ENCODE measurements around the gene RPL13.
"Not testable (repeated sequence)": the region's sequence is repeated elsewhere in the genome, so short reads cannot be mapped to it uniquely, and the experiment has no call there.

Gene RPL13

DNA sequence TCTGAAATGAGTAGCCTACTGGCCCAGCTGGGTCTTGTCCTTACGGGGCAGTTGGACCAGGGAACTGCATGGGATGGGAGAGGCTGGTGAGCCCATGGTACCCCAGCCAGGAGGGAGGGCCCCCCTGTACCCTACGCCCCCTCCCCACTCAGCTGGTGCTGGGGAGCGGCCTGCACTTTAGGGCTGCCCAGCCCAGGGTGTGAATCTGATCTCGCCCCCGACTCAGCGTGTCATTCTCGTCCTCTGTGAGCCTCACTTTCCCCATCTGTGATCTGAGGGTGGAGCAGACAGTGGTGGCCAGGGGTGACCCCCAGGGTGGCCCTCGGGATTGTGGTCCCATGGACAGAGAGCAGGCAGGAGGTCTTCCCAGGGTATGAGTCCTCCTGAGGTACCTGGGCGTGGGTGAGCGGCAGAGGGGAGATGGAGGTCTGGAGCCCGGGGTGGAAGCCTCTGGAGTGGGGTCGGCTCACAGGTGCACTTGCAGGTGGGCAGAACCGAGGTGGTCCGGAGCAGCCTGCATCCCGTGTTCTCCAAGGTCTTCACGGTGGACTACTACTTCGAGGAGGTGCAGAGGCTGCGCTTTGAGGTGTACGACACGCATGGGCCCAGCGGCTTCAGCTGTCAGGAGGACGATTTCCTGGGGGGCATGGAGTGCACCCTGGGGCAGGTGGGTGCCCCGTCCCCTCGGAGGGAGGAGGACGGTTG is 16.7 kb downstream of the RPL13 start:
- no peak for DNase-seq (ENCODE audit: low spot score)

DNA sequence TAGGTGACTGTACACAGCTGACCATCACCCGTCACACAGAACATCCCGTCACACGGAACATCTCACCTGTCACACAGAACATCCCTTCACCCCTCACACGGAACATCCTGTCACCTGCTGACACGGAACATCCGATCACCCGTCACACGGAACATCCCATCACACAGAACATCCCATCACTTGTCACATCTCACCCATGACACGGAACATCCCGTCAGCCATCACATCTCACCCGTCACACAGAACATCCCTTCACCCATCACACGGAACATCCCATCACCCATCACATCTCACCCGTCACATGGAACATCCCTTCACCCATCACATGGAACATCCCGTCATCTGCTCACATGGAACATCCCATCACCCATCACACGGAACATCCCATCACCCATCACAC is 18.9 kb downstream of the RPL13 start:
- no peak for DNase-seq (ENCODE audit: low spot score)

DNA sequence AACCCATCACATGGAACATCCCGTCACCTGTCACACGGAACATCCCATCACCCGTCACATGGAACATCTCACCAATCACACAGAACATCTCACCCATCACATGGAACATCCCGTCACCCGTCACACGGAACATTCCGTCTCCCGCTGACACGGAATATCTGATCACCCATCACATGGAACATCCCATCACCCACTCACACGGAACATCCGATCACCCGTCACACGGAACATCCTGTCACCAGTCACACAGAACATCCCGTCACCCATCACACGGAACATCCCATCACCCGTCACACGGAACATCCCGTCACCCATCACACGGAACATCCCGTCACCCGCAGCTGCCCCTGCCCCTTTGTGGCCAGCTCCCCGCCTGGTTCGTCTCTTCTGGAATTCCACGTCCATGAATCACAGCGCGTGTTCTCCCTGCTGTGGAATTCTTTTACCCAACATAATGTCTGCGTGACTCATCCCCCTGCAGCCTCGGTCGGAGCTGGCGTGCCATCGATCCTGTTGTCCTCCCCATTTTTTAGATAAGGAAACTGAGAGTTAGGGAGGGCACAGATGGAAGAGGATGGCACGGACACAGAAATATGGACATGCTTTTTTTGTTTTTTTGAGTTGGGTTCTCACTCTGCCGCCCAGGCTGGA is 20.7 kb downstream of the RPL13 start:
- DNase-seq (ENCODE audit: low spot score) = no peak

DNA sequence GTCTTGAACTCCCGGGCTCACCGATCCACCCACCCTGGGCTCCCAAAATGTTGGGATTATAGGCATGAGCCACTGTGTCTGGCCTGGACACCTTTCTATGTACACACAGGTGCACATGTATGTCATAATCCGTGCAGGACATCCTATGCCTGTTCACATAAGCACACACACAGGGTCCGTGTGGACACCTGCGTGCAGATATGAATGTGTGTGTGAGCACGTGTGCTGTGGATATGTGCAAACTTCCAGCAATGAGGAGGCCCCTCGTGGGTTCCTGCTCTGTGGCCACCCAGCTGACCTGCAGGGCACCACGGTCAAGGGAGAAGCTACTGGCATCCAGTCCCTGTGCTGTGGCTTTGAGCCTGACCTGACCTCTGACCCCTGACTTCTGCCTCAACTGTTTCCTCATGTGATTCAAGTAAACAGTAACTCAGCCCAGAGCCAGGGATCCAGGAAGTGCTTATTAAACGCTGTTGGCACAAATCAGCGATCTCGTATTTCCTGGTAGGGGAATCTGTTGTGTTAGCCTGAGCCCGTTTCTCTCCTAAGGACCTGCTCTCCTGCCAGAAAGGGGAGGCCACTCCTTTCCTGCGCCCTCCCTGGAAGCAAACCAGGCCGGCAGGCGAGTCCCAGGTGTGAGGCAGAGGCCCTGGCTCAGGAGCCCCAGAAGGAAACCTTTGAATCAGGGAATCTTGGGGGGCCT is 21.5 kb downstream of the RPL13 start:
- no peak for DNase-seq (ENCODE audit: low spot score)

DNA sequence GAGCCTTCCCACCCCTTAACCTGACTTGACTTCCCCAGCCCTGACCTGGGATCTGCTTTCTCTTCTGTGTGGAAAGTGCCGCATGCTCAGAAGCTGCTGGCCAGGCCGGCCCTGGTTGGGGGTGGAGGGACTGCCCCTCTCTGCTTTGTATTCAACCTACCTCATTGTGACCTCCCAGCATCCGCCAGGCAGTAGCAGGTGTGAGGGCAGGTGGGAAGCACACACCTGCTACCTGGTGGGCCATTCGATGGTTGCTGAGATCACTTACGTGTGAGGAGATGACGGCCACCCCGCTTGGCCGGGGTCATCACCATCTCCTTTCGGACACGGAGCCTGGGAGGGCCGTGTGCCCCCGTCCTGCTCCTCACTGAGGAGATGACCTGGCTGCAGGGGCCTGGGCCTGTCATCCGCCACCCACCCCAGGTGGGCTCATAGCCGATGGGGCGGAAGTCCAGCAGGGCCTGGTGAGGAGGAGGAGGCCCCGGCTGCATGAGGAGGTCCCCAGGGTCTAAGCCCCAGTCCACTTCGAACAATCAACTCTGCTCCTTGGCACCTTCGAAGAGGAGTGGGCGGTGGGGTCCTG is 22.2 kb downstream of the RPL13 start:
- DNase-seq (ENCODE audit: low spot score) = no peak

DNA sequence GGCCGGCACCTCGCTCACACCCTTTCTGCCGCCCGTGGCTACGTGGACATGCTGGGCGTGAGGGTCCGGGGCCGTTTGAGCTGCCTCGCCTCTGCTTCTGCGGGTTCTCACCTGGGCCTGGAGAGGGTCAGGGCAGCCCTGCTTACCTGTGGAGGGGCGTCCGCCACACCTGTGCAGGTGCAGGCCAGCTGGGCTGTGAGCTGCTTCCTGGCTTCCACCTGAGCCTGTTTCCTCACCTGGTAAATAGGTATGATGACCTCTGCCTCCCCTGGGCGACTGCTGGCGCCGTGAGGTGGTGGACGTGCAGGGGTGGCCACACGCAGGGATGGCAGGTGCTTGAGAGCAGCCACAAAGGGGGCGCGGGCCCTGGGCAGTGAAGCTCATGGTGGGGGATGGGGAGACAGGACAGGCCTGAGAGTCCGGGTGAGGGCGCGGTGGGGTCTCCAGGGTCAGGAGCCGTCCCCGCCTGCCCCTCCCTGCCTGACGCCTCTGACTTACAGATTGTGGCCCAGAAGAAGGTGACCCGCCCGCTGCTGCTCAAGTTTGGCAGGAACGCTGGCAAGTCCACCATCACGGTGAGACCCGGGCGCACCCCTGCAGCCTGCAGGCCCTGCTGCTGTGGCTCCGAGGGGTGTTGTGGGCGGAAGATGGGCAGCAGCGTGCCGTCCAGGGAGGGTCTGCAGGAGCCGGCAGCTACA is 22.9 kb downstream of the RPL13 start:
- no peak for DNase-seq (ENCODE audit: low spot score)

DNA sequence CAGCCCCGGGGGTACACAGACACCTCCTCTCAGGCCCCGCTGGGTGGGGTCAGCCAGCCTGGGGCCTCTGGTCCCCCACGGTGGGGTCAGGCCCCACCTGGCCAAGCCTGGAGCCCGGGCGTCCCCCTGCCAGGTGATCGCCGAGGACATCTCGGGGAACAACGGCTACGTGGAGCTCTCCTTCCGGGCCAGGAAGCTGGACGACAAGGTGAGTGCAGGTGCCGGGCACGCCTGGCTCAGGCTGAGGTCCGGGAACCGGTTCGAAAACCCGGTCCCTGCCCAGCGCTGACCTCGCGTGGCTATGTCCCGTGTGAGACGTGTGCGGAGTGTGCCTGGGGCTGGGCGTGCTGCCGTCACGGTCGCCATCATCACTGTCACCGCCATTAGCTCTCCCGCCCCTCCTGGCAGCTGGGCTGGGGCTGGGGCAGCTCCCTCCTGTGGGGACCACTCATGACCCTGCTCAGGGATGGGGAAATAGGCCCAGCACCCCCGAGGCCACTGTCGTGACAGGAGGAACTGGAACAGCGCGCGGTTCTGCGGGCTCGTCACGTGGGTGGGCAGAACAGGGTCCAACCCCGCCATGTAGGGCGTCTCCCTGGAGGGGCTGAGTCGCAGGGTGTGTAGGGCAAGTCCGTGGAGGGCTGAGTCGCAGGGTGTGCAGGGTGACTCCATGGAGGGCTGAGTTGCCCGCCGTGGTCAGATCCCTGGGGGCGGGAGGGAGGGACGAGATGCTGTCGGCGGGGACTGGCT is 23.6 kb downstream of the RPL13 start:
- no peak for DNase-seq (ENCODE audit: low spot score)

DNA sequence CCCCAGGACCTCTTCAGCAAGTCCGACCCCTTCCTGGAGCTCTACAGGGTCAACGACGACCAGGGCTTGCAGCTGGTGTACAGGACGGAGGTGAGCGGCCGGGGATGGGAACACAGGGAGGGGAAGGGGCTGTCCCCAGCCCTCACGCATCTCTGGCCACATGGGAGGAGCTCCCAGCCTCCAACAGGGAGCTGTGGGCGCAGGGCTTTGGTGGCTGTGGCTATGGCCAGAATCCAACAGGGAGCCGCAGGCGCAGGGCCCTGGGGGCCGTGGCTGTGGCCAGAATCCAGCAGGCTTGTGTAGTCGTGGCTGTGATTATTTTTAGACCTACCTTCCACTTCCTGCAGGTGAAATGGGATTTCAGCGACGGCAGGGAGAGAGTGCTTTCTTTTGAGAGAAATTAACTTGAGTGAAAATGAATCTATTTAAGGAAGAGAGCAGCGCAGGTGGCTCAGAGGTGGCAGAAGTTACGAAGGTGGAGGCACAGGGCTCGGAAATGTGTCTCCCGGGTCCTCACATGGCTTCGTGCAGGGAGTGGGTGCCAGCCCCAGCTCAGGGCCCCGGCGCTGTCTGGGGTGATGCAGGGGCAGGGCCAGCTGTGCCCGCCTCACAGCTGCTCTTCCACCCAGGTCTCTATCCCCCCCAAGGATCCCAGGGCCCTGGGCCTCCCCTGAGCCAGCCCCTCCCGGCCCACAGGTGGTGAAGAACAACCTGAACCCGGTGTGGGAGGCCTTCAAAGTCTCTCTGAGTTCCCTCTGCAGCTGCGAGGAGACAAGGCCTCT is 24.5 kb downstream of the RPL13 start:
- no peak for DNase-seq (ENCODE audit: low spot score)

DNA sequence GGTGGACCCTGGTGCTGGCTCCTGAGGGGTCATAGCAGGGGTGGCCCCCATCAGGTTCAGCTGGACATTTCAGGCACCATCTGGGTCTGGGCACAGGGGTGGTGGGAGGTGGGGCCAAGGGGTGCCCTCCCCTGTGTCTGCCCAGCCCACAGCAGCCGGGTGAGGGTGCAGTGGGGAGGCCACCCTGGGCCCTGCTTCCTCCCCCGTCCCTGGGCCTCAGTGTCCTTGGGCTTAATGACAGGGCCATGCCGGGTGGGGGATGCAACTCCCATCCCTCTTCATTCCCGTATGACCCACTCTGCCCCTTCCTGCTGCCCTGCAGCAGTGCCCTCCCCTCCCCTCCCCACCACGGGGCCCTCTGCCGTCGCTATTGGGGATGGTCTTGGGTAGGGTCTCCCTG is 25.7 kb downstream of the RPL13 start:
- DNase-seq (ENCODE audit: low spot score) = no peak

DNA sequence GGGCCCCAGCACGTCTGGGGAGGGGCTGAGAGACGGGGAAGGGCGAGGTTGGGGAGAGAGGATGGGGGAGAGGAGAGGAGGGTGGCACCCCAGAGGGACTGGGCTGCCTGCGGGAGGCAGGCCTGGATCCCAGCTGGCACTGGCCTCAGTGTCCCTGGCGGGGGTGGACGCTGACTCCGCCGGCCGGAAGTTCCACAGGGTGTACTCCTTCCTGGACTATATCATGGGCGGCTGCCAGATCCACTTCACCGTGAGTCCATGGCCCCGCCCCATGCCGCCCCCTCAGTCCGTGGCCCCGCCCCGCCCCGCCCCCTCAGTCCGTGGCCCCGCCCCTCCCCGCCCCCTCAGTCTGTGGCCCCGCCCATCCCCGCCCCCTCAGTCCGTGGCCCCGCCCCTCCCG is 26.4 kb downstream of the RPL13 start:
- no peak for DNase-seq (ENCODE audit: low spot score)

DNA sequence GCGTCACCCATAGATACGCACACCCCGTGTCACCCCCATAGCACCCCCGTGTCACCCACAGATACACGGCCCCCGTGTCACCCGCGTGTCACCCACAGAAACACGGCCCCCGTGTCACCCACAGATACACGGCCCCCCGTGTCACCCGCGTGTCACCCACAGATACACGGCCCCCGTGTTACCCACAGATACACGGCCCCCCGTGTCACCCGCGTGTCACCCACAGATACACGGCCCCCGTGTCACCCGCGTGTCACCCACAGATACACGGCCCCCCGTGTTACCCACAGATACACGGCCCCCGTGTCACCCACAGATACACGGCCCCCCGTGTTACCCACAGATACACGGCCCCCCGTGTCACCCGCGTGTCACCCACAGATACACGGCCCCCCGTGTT is 27.2 kb downstream of the RPL13 start:
- not testable (repeated sequence) for DNase-seq (ENCODE audit: low spot score)

DNA sequence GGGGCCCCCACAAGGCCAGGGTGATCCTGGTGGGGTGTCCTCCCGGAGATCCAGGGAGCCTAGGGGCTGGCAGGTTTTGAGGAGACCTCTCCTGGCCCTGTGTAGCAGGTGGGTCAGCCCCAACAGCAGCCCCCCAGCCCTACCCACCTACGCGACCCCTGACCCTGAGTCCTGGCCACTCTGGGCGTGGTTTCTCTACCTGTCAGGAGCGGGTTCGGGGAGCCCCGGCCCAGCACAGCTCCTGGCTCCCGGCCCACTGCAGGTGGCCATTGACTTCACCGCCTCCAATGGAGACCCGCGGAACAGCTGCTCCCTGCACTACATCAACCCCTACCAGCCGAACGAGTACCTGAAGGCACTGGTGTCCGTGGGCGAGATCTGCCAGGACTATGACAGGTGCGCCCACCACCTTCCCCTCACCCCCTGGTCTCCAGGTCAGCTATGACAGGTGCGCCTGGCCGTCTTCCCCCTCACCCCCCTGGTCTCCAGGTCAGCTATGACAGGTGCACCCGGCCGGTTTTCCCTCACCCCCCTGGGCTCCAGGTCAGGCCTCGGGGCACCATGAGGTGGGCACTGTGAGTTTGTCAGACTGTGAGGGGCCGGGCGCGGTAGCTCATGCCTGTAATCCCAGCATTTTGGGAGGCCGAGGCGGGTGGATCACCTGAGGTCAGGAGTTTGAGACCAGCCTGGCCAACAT is 28.1 kb downstream of the RPL13 start:
- no peak for DNase-seq (ENCODE audit: low spot score)

DNA sequence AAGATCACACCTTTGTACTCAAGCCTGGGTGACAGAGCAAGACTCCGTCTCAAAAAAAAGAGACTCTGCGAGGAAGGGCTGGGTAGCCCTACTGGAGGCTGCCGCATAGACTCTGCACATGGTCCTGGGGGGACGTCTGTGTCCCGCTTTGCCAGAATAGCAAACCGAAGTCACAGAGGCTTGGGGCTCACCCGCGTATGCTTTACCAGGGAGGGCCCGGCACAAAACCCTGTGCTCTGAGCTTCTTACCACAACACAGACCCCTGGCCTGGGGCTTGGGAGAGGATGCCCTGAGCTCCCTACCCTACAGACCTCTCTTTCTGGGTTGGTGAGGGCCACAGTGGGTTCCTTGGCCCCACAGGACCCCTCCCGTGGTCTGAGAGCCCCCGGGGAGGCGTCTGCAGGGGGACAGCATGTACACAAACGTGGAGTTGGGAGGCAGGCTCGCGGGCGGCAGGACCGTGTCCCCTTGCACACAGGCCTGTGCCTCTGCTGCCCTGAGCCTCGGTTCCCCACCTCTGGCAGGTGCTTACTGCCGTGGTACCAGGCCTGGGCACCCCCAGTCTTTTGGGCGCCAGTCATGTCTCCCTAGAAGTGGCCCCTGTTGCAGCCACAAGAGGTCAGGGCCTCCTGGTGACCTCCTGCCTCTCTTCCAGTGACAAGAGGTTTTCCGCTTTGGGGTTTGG is 28.9 kb downstream of the RPL13 start:
- DNase-seq (ENCODE audit: low spot score) = no peak

DNA sequence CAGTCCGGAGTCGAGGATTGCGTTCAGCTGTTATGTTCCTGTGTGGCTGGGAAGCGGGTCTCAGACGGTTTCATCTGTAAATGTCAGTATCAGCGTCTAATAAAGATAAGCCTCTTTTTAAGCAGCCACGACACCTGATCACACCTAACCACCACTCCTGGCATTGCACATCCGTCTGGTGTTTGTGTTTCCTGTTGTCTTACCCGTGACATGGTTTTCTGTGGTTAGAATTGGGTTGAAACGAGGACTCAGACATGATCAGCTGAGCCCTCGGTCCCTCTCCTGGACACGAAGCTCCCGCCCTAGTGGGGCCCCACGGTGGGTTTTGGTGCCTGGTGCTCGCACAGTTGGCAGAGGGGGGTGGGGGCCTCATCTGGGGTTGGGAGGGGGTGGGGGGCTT is 33.4 kb downstream of the RPL13 start:
- no peak for DNase-seq (ENCODE audit: low spot score)

DNA sequence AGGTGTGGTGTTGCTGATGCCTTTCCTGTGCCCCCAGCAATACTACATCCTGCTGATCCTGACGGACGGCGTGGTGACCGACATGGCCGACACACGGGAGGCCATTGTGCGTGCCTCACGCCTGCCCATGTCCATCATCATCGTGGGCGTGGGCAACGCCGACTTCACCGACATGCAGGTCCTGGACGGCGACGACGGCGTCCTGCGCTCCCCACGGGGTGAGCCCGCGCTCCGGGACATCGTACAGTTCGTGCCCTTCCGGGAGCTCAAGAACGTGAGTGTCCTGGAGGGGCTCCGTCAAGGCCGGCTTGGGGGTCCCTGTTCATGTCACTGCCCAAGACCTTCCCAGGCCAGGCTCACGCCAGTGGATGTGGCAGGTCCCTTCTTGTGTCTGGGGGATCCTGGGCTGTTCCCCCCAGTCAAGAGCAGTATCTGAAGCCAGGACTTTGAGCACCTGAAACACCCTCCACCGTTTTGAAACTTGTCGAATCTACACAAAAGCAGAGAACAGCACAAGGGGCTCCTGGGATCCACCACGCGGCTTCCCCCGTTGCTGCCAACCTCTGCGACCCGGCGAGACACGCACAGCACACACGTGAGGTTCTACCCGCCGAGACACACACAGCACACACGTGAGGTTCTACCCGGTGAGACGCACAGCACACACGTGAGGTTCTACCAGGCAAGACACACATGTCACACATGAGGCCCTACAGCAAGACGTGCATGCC is 35.0 kb downstream of the RPL13 start:
- no peak for DNase-seq (ENCODE audit: low spot score)

DNA sequence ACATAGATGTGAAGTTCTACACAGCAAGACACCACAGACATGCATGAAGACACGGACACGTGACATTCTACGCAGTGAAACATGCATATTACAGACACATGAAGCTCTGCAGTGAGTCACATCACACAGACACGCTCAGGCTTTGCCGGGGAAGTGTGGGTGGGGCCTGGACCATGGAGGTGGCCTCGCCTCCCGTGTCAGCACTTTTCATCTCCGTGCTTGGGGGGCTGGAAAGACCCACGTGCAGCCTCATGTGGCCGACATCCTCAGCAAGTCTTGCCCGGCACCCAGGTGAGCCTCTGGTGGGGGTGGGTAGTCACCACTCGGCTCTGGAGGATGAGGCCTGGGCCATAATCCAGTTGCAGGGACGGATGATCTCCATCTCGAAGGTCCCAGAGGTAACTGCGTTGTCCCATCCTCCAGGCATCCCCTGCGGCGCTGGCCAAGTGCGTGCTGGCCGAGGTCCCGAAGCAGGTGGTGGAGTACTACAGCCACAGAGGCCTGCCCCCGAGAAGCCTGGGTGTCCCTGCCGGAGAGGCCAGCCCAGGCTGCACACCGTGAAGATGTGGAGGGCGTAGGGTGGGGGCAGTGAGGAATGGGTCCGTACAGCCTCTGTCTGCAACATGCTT is 35.7 kb downstream of the RPL13 start:
- DNase-seq (ENCODE audit: low spot score) = no peak

DNA sequence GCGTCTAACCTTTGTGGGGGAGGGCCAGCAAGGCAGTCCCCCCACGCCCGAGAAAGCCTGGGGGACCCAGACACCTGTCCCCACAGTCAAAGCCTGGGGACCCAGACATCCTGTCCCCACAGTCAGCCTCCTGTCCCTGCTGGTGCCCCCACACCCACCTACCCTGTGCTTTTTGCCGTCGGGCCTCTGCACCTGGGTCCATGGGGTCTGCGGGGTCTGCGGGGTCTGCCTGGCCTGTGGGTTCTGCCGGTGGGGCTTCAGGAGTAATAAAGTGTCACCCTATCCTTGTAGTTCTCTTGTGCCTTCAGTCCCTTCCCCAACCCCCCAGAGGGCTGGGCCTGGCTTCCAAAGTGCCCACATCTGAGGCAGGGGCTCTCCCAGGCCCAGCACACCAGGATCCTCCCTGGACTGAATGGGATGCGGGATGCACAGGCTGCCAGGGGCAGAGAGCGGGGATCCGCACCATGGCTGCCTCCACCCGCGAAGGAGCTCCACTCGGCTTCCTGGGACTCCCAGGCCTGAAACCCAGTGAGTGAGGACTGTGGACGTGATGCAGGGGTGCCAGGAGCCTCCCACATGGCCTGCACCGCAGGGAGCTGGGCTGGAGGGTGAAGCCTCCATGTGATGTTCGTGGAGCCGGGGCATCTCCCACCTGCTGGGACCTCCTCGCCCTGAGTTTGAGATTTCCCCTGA is 36.6 kb downstream of the RPL13 start:
- no peak for DNase-seq (ENCODE audit: low spot score)

DNA sequence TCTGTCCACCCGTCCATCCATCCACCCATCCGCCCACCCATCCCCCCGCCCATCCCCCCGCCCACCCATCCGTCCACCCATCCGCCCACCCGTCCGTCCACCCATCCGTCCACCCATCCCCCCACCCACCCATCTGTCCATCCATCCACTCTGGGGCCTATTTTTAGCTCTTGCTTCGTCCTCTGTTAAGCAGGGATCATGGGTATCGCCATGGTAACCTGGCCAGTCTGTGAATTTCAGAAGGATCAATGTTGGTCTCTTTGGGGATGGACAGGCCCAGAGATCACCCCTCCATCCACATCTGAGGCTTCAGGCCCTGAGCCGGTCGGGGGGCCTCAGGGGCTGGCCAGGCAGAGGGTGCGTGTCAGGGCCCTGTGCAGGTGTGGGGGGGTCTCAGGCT is 37.7 kb downstream of the RPL13 start:
- peak; percentile 68 for DNase-seq (ENCODE audit: low spot score)
